GM13977 (cell line): ENCODE measurements around the gene SLC7A6.

Source experiments
- DNase-seq: peaks from one replicate; pipeline ENCODE4 v3.0.0; 2012; ENCODE audit warnings: low spot score
- CTCF ChIP-seq: IDR thresholded peaks from 2 replicates; pipeline ENCODE4 v1.5.1; 2012; ENCODE audit warnings: mild to moderate bottlenecking, control low read depth; ENCODE audit not compliant: insufficient read depth; ENCODE audit errors: extremely low read depth, missing control alignments
- in situ Hi-C: fragments of 300-500 bp; cut with MboI; formaldehyde crosslinking; loops from one replicate; pipeline ENCODE4 v1.12.0; 2022; ENCODE audit warnings: low sequenced_read_pairs, low pct_unique_long_range_greater_than_20kb, mixed read lengths, inconsistent platforms; ENCODE audit not compliant: unreplicated experiment

The SLC7A6 gene

GRCh38 chr16:68223072-68223471 lies 41.3 kb upstream of the SLC7A6 start:
- TF ChIP-seq CTCF, result no peak
- in situ Hi-C loops, result no loop called here
- DNase-seq, result no peak

DNA sequence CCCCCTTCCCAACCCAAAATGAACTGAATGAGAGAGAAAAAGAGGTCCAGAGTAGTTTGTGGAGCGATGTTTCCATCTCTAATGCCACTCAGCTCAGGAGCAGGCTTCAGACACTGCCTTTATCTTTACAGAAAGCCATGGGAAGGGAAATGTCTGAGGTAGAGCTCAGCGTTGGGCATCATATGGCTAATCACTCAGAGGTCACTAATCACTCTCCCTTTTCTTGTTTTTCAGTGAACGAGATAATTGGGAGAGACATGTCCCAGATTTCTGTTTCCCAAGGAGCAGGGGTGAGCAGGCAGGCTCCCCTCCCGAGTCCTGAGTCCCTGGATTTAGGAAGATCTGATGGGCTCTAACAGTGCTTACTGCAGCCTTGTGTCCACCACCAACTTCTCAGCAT lies 38.2 kb upstream of the SLC7A6 start:
- no peak for TF ChIP-seq CTCF
- in situ Hi-C loops, result no loop called here

DNA sequence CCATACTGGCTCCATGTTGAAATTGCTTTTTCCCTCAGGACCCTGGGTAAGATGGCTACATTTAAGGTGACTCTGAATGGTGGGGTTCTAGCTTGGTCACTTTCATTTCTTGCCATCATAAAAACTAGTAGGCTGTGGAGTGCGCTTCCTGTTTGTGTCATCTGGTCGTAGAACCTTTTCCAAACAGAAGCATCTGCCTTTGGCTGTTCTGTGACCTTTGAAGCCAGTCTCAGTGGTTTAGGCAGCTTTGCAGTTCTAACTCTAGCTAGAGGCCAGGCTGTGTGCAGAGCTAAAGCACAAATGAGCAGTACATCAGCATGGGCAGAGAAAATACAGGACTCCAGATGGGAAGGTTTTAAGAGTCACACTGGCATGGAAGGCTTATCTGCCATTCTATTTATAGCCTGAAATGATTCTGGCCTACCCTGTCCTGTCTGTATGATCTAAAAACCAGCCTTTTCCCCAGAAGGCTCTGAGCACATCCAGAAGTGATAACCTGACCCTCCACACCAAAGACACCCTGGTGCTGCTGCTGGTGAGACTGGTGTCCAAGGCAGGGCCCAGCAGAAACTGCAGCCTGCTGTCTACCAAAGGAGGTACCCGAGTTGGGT lies 37.0 kb upstream of the SLC7A6 start:
- peak; percentile 15 for DNase-seq
- no peak for TF ChIP-seq CTCF
- in situ Hi-C loops, result no loop called here

More for the DNA sequence above, 38.2 kb upstream of the SLC7A6 start:
- DNase-seq, result no peak

DNA sequence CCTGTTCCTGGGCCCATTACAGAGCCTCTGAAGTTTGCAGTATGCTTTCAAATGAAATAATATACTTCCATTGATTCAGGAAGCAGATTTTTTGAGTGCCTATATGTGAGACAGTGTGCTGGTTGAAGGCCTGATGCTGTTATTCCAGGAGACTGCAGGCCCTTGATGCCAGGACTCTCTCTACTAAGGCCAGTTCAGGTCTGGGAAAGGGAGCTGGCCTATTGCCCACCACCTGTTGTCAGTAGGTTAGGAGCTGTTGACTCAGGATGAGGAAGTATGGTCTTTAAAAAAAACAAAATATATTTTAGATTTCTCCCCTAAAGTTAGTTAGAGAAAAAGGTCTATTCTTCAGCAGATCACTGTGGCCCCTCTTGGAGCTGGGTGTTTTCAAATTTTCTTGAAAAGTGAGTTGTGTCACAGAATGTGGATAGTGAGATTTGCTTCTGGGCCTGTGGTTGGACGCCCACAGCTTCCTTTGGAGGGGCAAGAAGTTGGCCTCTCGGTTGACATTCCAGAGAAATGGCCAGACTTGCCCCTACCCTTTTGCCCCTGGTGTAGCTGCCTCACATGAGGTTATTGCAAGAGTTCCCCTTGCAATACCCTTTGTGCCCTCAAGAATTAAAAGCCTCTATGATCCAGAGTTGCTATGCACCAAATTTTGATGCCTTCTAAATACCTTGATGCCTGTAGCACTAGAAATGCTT lies 36.3 kb upstream of the SLC7A6 start:
- in situ Hi-C loops, result no loop called here
- no peak for TF ChIP-seq CTCF
- no peak for DNase-seq

- in situ Hi-C loops, result no loop called here
- no peak for DNase-seq
- TF ChIP-seq CTCF, result no peak
These were observed 35.7 kb upstream of the SLC7A6 start for GRCh38 chr16:68228652-68229051.

DNA sequence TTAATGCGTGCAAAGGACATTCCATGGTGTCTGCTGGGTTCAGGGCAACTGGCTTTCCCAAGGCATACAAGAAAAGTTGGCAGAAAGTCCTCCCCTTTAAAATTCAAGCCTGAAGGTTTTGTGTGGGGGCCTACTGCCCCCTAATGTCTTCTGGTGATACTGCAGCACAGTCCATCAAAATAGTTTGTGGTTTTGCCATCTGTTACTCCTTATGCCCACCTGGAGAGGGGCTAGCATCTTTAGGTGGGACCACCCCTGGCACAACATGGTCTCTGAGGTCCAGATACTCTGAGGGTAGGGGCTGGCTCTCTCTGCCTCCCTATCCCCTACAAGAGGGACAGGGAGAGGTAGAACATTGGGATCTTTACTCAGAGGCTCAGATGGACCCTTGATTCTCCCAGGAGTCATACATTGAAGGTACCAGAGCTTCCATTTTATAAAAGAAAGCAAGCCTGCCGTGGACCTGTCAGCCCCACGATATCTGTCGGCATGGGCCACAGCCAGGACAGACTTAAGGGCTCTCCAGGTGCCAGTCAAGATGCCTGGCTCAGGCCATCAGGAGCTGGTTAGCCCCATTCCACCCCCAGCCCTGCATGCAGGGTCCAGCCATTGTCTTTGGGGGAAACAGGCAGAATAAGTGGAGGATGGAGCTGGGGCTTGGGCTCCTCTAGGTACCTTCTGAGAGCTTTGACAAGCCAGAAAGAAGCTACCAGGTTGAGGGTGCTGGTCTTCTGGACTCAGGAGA lies 34.7 kb upstream of the SLC7A6 start:
- in situ Hi-C loops, result no loop called here
- TF ChIP-seq CTCF, result peak; percentile 83
- DNase-seq, result peak; percentile 59
